GF-D8 (cell line): Measurements from ENCODE around the gene PMFBP1.

Experiments used
- DNase-seq: peaks from one replicate; lab custom pipeline; 2025; lab: John Stamatoyannopoulos, UW

PMFBP1 gene, protein sequence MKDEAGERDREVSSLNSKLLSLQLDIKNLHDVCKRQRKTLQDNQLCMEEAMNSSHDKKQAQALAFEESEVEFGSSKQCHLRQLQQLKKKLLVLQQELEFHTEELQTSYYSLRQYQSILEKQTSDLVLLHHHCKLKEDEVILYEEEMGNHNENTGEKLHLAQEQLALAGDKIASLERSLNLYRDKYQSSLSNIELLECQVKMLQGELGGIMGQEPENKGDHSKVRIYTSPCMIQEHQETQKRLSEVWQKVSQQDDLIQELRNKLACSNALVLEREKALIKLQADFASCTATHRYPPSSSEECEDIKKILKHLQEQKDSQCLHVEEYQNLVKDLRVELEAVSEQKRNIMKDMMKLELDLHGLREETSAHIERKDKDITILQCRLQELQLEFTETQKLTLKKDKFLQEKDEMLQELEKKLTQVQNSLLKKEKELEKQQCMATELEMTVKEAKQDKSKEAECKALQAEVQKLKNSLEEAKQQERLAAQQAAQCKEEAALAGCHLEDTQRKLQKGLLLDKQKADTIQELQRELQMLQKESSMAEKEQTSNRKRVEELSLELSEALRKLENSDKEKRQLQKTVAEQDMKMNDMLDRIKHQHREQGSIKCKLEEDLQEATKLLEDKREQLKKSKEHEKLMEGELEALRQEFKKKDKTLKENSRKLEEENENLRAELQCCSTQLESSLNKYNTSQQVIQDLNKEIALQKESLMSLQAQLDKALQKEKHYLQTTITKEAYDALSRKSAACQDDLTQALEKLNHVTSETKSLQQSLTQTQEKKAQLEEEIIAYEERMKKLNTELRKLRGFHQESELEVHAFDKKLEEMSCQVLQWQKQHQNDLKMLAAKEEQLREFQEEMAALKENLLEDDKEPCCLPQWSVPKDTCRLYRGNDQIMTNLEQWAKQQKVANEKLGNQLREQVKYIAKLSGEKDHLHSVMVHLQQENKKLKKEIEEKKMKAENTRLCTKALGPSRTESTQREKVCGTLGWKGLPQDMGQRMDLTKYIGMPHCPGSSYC

GRCh38 chr16:72172105-72173034 lies at the start of gene PMFBP1:
Gene PMFBP1 (minus strand): TSS chr16:72172155. CDS start chr16:72171208, 947 bp downstream.
- DNase-seq = peak; percentile 46

DNA sequence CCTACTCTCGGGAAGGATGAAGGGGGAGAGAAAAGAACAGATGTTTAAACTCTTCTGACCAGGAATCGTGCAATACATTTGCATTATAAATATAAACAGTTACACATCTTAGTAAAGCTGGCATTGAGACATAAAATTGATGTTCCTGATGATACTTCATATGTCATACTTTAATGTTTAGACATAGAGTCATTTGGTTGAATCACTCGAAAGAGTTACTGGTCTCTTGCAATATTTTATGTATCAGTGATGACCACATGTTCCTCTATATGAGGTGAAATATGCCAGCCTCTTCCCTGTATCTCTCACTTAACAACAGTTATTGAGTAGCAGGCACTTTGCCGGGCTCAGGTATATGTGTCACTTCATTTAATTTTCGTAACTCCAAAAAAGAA lies 49.7 kb upstream of the PMFBP1 start:
- DNase-seq = no peak

DNA sequence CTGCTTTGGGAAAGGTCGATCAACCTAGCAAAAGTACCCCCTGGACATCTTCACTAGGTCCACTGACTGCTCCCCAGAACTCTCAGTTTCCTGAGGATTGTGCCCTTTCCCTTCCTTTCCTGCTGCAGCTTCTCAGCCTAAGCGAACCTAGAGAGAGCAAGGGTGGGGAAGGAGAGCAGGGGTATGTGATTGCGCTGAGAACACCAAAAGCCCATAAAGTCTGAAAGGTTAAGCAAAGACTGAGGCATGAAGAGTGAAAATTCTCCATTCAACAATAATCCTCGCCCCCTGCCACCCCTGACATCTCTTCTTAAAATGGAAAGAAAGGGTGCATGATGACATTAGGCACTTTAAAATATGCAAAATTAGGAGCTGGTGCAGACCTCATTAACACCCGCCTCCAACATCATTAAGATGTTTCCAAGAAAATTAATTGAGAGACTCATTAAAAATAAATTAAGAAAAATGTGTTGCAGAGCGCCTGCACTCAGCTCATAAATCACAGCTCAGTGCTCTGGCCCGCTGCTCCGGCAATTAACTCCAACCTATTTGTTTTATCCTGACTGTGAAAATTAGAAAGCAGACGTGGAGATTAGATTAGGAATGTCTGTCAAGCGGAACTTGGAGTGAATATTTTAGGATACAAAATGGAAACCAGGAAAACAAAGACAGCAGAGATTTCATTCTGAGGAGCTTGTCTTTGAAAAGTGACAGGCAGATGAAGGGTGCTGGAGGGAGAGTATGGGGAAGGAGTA lies 49.1 kb upstream of the PMFBP1 start:
- no peak for DNase-seq

DNA sequence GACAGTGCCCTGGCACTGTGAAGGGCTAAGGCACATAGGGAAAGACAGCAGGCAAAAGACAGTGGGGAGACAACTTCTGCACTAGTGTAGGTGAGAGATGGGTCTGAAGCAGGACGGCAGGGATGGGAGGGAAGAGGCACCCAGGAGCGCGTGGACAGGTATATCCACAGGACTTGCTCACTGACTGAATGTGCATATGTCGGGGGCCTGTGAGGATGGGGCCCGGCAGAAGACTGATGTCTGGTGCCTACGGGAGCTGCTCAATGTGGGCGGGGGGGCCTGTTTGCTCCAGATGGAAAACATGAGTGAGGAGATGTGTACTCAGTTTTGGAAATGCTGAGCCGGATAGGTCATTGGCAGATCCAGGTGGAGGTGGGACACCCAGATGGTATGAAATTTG lies 47.3 kb upstream of the PMFBP1 start:
- DNase-seq = no peak

DNA sequence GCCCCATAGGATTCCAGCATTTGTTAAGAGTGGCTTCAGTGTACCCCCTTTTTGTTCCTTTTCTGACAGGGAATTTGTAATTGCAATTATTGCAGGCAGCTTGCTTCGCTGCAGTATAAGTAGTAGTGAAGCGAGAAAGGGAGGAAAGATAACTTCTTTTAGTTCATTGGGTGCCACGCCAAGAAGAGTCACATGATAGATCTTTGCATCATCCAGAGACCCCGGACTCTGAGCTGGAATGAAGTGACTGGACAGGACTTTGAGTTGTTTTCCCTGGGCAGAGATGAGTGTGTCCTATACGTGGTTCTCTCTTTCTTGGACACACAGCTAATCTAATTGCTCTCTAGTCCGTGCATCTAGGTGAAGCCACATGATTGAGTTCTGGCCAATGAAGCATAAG lies 44.8 kb upstream of the PMFBP1 start:
- no peak for DNase-seq

GRCh38 chr16:72214821-72215220 lies 42.9 kb upstream of the PMFBP1 start:
- no peak for DNase-seq

GRCh38 chr16:72211110-72211509 lies 39.2 kb upstream of the PMFBP1 start:
- no peak for DNase-seq

GRCh38 chr16:72210555-72210954 lies 38.6 kb upstream of the PMFBP1 start:
- no peak for DNase-seq

DNA sequence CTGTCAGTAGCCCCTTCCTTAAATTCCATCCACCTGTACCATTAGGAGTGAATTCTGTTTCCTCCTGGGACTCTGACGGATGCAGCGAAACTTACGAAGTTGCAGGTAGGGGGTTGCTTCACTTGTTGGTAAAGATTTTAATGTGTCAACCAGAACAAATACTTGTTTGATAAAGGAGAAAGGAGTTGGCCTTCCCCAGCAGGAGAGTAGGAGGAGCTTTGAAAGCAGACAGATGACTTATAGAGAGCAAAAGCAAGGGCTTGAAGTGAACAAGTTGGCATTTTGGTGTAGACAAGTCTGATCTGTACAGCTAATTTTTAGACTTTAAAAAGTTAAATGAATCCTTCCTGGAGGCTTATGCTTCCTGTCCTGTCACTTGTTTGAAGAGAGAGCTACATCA lies 38.1 kb upstream of the PMFBP1 start:
- DNase-seq = no peak

DNA sequence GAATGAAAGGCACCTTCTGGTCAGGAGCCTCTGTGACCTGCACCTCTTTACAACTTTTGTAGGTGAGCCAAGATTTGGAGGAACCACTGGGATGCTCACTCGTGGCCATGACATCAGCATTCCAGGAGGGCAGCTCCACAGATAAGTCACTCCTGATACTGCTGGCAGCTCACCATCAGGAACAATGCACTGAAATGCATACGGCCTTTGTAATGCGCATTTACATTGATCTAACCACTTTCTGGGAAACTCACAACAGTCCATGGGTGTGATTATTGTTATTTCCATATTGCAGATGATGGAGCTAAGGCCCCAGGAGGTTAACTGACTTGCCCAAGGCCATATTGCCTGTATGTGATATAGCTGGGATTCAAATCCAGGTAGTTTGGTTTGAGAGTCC lies 34.3 kb upstream of the PMFBP1 start:
- no peak for DNase-seq

- DNase-seq = peak; percentile 92
Observed at GRCh38 chr16:72203401-72203800, 31.4 kb upstream of the PMFBP1 start.

DNA sequence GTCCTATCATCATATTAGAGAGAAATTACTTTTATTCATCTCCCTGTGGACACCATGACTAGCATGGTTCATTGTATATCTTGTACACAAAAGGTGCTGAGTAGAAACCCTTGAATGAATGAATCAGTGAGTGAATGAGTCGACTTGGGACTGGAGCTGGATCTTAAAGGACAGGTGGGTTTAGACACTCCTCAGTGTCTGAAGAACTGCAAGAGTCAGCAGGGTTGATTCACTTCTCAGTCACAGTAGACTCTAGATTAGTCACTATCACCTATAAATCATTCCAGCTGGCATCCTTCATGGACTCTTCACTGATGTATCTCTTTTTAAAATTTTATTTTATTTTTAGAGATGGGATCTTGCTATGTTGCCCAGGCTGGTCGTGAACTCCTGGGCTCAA lies 30.1 kb upstream of the PMFBP1 start:
- DNase-seq = no peak

DNA sequence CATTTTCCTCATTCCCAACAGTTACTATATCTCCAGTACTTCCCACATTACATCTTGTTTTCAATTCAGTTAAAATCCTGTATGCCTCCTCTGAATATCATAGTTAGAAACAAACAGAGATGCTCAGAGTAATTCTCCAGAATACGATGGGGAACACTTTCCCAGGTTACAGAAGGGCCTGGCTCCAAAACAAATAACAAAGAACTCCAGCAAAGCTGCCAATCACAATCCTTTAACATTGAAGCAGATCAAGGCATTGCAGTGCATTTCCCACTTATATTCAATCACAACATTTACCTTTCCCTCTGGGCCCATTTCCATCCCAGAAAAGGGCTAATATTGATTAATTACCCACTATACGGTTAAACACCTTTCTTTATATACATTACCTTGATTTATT lies 29.4 kb upstream of the PMFBP1 start:
- no peak for DNase-seq

DNA sequence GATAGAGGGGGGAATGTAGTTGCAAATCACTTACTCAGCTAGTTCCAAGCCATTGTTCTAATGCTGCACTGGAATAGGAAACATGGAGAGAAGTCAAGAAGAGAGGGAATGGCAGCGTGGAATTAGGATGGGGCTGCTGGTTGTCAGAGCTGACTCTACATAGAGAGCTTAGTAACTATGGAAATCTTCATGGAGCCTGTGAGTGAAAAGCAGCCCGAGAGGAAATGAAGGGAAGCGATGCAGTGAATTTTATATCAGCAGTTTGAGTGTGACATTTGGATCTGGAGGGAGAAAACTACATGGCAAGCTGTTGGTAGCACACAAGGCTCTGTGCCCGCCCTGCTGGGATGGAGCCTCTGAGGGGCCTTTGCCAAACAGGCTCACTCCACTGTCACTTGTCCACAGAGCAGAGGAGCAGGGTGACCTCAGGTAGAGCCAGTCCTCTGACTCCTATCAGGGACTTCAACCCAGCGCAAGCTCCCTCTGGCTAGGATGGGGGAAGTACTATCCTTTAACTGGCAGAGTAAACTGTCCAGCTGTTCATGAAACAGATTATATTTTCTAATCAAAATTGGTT lies 27.9 kb upstream of the PMFBP1 start:
- DNase-seq = no peak

GRCh38 chr16:72198771-72199201 lies 26.8 kb upstream of the PMFBP1 start:
- no peak for DNase-seq

DNA sequence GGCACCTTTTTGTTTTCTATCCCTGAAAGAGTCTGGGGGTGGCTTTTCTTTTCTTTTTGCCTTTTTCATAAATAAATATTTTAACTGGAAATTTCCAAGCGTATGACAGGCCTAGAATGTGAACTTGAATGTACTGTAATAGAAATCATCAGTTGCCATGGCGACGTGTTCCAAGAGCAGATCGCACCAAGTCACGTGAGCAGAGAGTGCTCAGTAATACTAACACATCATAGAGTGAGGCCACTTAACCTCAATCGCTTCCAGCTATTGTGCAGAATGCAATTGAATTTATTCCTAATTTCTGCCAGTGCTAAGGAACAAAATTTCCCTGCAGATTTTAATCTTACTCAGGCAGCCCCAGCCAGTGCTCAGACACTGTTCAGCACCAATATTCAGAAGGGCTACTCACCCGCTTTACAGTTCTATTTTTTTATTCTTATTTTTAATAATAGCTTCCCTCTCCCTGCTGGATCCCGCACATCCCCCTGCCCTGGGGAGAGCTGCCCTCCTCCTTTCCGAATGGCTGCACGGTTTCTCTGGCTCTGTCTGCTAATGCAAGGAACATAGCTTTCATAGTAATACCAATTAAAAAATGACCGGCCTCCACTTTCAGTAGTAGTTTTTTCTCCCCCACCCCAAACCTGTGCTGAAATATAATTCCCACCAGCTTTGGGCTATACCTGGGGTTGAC lies 26.2 kb upstream of the PMFBP1 start:
- no peak for DNase-seq

DNA sequence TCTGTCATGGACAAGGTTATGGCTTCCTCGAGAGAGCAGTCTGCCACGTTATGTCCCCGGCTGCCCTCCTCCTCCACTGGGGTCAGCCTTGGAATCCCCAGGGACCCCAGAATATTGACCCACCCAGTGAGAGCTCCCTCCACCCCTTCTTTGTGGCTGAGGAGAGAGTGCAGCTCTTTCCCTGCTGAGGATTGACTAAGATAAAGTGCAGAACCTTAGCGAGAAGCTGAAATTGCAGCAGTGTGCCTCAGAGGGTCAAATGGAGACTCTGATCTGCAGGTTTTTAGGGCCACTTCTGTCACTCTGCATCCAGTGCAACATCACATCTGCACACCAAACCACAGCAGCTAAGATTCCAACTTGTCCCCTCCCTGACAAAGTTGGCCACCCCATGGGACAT lies 25.6 kb upstream of the PMFBP1 start:
- DNase-seq = no peak

DNA sequence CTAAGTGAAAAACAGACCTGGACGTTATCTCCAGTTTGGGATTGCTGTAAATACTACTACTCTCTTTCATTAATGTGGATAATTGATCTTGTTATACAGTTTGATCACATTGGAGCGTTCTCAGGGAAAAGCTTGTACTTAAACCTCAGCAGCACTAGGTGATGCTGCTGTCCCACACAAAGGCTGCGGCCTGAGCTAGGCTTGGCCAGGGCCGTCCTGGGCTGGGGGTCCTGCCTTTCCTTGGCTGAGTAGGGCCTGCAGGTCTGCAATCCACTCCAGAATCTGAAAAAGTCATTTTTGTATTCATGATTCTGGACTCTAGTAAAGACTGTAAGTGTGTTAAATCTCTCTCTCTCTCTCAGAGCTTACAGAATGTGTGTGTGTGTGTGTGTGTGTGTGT lies 23.7 kb upstream of the PMFBP1 start:
- no peak for DNase-seq

GRCh38 chr16:72191551-72191950 lies 19.6 kb upstream of the PMFBP1 start:
- no peak for DNase-seq

DNA sequence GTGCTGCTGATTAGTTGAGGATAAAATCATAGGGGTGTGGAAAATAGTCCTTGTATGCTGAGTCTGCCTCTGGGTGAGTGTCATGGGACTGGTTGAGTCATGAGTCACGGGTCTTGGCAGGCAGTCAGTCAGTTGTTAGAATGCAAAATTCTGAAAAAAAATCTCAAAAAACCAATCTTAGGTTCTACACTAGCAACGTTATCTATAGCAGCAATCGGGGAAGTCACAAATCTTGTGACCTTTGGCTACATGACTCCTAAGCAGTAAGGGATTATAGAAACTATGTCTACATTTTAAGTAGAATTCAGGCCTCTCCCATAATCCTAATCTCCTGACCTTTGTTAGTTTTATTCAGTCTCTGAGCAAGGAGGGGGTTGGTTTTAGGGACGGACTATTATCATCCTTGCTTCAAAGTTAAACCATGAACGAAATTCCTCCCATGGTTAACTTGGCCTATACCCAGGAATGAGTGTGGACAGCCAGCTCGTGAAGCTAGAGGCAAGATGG lies 18.0 kb upstream of the PMFBP1 start:
- peak; percentile 66 for DNase-seq
